MCF 10A (cell line): ENCODE data around the gene SFTPD. TPM values are rescaled to one million over a fixed set of nuclear protein-coding genes. Genes with fewer than 3 reads are reported as not detected.
"Not testable (repeated sequence)": the region's sequence is repeated elsewhere in the genome, so short reads cannot be mapped to it uniquely, and the experiment has no call there.

Experiments used
- BruUV-seq: library from RNA; stranded (reverse); fragments of 400-500 nt; replicated peaks from 2 replicates; lab custom pipeline; 2021; lab: Mats Ljungman, UMichigan
- CTCF ChIA-PET: fragments of 300-600 bp; sonication (Branson Sonifier 250); formaldehyde crosslinking; extraction: SDS; loops from one replicate; lab custom pipeline; 2021; ENCODE audit warnings: antibody characterized with exemption, inconsistent platforms; lab: Yijun Ruan, JAX
- POLR2A ChIA-PET: fragments of 300-600, 350-650 bp; sonication (Branson Sonifier 250); formaldehyde crosslinking; extraction: SDS; loops from one replicate; lab custom pipeline; 2020; ENCODE audit warnings: antibody characterized with exemption, inconsistent platforms; lab: Yijun Ruan, JAX
- DNase-seq: peaks from one replicate; pipeline ENCODE4 v3.0.0-alpha.2; 2018; ENCODE audit not compliant: unreplicated experiment
- H3K27ac Mint-ChIP-seq: one replicate; pipeline ENCODE4 v1.8.0; 2022; ENCODE audit warnings: mild to moderate bottlenecking, low read depth, mixed read lengths; ENCODE audit not compliant: unreplicated experiment
- H3K27me3 Mint-ChIP-seq: one replicate; pipeline ENCODE4 v1.8.0; 2022; ENCODE audit warnings: mixed read lengths; ENCODE audit not compliant: insufficient read depth, unreplicated experiment
- H3K36me3 Mint-ChIP-seq: one replicate; pipeline ENCODE4 v1.8.0; 2022; ENCODE audit warnings: mild to moderate bottlenecking, moderate library complexity, mixed read lengths; ENCODE audit not compliant: insufficient read depth, unreplicated experiment
- H3K4me1 Mint-ChIP-seq: one replicate; pipeline ENCODE4 v1.8.0; 2022; ENCODE audit warnings: mixed read lengths; ENCODE audit not compliant: insufficient read depth, unreplicated experiment
- H3K4me3 Mint-ChIP-seq: one replicate; pipeline ENCODE4 v1.8.0; 2022; ENCODE audit warnings: mild to moderate bottlenecking, moderate library complexity, mixed read lengths; ENCODE audit not compliant: unreplicated experiment
- H3K9me3 Mint-ChIP-seq: one replicate; pipeline ENCODE4 v1.8.0; 2022; ENCODE audit warnings: mixed read lengths; ENCODE audit not compliant: unreplicated experiment
- CTCF ChIP-seq: fragments of 200-600 bp; IDR thresholded peaks from one replicate; pipeline ENCODE4 v1.8.0; 2022; ENCODE audit warnings: antibody characterized with exemption, mild to moderate bottlenecking; ENCODE audit not compliant: unreplicated experiment
- intact Hi-C: fragments of 100-400 bp; cut with micrococcal nuclease; formaldehyde crosslinking; loops from 2 replicates; pipeline ENCODE4 v1.14.1; 2022
- total RNA-seq: library from RNA; stranded (reverse); gene quantifications from 2 replicates; pipeline ENCODE4 v1.2.3, GENCODE V29; 2022

The SFTPD gene
- total RNA-seq, 1 experiment from 2014 or later: 0.23 TPM

GRCh38 chr10:79926037-79926436, 22.9 kb downstream of the SFTPD start:
- H3K27ac Mint-ChIP-seq: no peak overlapping the region
- peaks cover 6% of the 10 kb centered on the region for H3K4me1 Mint-ChIP-seq
- ChIA-PET CTCF (interaction anchor here (0.8 kb wide), 1 partner anchor 124 kb away, joined by 3 read pairs; no protein-coding TSS in a partner anchor), POLR2A (no interaction called here)
- intact Hi-C loops: loop anchor here (5.0 kb wide), 1 partner anchor 121 kb away; no protein-coding TSS in a partner anchor
- no TSS peak for BruUV-seq
- no peak for DNase-seq
- TF ChIP-seq CTCF: no peak
- no peaks in the 10 kb centered on the region for H3K9me3 Mint-ChIP-seq
- no peak overlapping the region for H3K4me3 Mint-ChIP-seq
- no peaks in the 10 kb centered on the region for H3K36me3 Mint-ChIP-seq
- H3K27me3 Mint-ChIP-seq: peaks cover 39% of the 10 kb centered on the region

GRCh38 chr10:79925614-79926013, 23.3 kb downstream of the SFTPD start:
- no peaks in the 10 kb centered on the region for H3K9me3 Mint-ChIP-seq
- POLR2A ChIA-PET: interaction anchor here (0.9 kb wide), 1 partner anchor 23 kb away, joined by 3 read pairs; the partner anchor contains the start of gene SFTPD

GRCh38 chr10:79923669-79924068, 25.2 kb downstream of the SFTPD start:
- BruUV-seq: no TSS peak
- no peak for TF ChIP-seq CTCF
- no peak for DNase-seq
- no peaks in the 10 kb centered on the region for H3K9me3 Mint-ChIP-seq
- no peaks in the 10 kb centered on the region for H3K4me1 Mint-ChIP-seq
- CTCF ChIA-PET: interaction anchor here (1.2 kb wide), 1 partner anchor 9 kb away, joined by 7 read pairs; no protein-coding TSS in a partner anchor
- intact Hi-C loops: no loop called here
- POLR2A ChIA-PET: no interaction called here
- H3K4me3 Mint-ChIP-seq: no peak overlapping the region
- peaks cover 36% of the 10 kb centered on the region for H3K27me3 Mint-ChIP-seq
- no peak overlapping the region for H3K27ac Mint-ChIP-seq
- no peaks in the 10 kb centered on the region for H3K36me3 Mint-ChIP-seq

More at GRCh38 chr10:79925614-79926013, 23.3 kb downstream of the SFTPD start:
- no peak overlapping the region for H3K27ac Mint-ChIP-seq
- peaks cover 6% of the 10 kb centered on the region for H3K4me1 Mint-ChIP-seq
- no peaks in the 10 kb centered on the region for H3K36me3 Mint-ChIP-seq
- no peak for TF ChIP-seq CTCF
- peaks cover 39% of the 10 kb centered on the region for H3K27me3 Mint-ChIP-seq
- CTCF ChIA-PET: interaction anchor here (0.8 to 1.1 kb wide), 3 partner anchors 121 to 551 kb away, joined by 3 to 7 read pairs (median 4); no protein-coding TSS in a partner anchor
- no TSS peak for BruUV-seq
- no peak for DNase-seq
- intact Hi-C loops: loop anchor here (5.0 kb wide), 1 partner anchor 122 kb away; no protein-coding TSS in a partner anchor
- H3K4me3 Mint-ChIP-seq: no peak overlapping the region

- CTCF ChIA-PET: interaction anchor here (0.6 to 1.2 kb wide), 2 partner anchors 8 to 87 kb away, joined by 3 to 7 read pairs; no protein-coding TSS in a partner anchor
- no peaks in the 10 kb centered on the region for H3K9me3 Mint-ChIP-seq
- intact Hi-C loops: no loop called here
- no peaks in the 10 kb centered on the region for H3K36me3 Mint-ChIP-seq
- H3K4me3 Mint-ChIP-seq: no peak overlapping the region
- BruUV-seq: no TSS peak
- no peak overlapping the region for H3K27ac Mint-ChIP-seq
- DNase-seq: no peak
- POLR2A ChIA-PET: no interaction called here
- H3K27me3 Mint-ChIP-seq: peaks cover 41% of the 10 kb centered on the region
- H3K4me1 Mint-ChIP-seq: no peaks in the 10 kb centered on the region
- no peak for TF ChIP-seq CTCF
These were observed 25.8 kb downstream of the SFTPD start for GRCh38 chr10:79923145-79923544.

GRCh38 chr10:79922011-79922412, 26.9 kb downstream of the SFTPD start:
- H3K4me3 Mint-ChIP-seq, CTCF ChIA-PET, H3K4me1 Mint-ChIP-seq, DNase-seq, POLR2A ChIA-PET, H3K9me3 Mint-ChIP-seq, BruUV-seq, intact Hi-C loops, H3K36me3 Mint-ChIP-seq, H3K27ac Mint-ChIP-seq: not testable (repeated sequence)
- peaks cover 46% of the 10 kb centered on the region for H3K27me3 Mint-ChIP-seq

- H3K36me3 Mint-ChIP-seq, DNase-seq, H3K27ac Mint-ChIP-seq, H3K9me3 Mint-ChIP-seq, H3K4me1 Mint-ChIP-seq, intact Hi-C loops, BruUV-seq, H3K4me3 Mint-ChIP-seq: not testable (repeated sequence)
- CTCF ChIA-PET: interaction anchor here (0.7 to 2.4 kb wide), 7 partner anchors 8 to 207 kb away, joined by 3 to 14 read pairs (median 5); no protein-coding TSS in a partner anchor
- H3K27me3 Mint-ChIP-seq: peaks cover 73% of the 10 kb centered on the region
- POLR2A ChIA-PET: interaction anchor here (0.8 to 1.6 kb wide), 2 partner anchors 33 to 113 kb away, joined by 3 to 6 read pairs; partner anchors contain the start of gene SFTPD
These were observed 33.1 kb downstream of the SFTPD start for GRCh38 chr10:79915838-79916237.
